HG02885 (cell line): ENCODE results near the gene PPDPF.

ENCODE experiments used
- ATAC-seq: cut with Tn5 transposase; IDR thresholded peaks from one replicate; pipeline ENCODE4 v1.9.1; 2021; ENCODE audit warnings: mild to moderate bottlenecking; ENCODE audit not compliant: unreplicated experiment, poor library complexity

Gene PPDPF

GRCh38 chr20:63536241-63536977 lies 15.8 kb downstream of the PPDPF start:
- no peak for ATAC-seq

GRCh38 chr20:63536997-63537524 lies 16.5 kb downstream of the PPDPF start, which contains the start of gene PTK6:
TSS of gene PTK6 (minus strand) at chr20:63537376. CDS start at chr20:63537314, 62 bp downstream.
- ATAC-seq = peak; percentile 6

DNA sequence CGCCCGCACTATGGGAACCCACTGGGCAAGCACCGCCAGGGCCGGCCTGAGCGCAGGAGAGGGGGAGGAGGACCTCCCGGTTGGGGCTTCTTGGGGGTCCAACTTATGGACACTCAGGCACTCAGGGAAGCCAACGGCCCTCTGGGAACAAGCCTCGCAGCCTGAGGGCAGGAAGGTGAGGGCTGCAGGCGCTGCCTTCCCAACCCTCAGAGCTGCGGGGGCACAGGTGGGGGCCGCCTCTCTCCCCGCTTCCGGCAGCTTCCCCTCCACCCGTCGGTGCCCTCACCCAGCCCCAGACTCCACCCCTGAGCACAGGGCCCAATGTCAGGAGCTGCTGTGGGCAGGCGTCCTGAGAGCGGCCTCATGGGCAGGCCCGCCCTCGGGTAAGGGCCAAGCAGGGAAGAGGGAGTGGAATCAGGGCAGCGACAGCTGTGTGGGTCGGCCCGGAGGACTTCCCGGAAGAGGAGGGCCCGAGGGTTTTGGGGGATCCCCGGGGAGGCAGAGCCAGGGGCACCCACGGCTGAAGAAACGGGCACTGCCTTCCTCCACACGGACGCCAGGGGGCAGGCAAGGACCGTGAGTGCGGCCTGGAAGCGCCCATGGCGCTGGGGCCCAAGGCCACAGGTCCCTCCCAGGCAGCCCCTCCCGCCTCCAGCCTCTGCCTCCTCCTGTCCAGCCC lies 17.1 kb downstream of the PPDPF start:
- ATAC-seq = peak; percentile 87

GRCh38 chr20:63538204-63539091 lies 17.9 kb downstream of the PPDPF start:
- ATAC-seq = no peak

DNA sequence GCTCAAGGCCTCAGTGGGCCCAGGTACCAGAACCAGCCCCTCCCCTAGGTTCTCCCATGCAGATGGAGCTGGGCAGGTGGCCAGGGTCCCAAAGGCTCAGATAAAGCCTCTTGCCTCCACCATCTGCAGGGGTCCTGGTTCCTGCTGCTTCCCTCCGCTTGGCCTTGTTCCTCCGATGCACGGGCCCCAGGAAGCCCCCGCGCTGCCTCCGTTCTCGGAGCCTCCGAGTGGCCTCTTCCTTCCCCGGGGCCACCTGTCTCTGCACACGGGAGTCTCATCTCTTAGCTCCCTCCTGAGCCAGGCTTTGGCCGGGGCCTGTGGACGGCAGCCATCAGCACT lies 18.5 kb downstream of the PPDPF start:
- no peak for ATAC-seq

DNA sequence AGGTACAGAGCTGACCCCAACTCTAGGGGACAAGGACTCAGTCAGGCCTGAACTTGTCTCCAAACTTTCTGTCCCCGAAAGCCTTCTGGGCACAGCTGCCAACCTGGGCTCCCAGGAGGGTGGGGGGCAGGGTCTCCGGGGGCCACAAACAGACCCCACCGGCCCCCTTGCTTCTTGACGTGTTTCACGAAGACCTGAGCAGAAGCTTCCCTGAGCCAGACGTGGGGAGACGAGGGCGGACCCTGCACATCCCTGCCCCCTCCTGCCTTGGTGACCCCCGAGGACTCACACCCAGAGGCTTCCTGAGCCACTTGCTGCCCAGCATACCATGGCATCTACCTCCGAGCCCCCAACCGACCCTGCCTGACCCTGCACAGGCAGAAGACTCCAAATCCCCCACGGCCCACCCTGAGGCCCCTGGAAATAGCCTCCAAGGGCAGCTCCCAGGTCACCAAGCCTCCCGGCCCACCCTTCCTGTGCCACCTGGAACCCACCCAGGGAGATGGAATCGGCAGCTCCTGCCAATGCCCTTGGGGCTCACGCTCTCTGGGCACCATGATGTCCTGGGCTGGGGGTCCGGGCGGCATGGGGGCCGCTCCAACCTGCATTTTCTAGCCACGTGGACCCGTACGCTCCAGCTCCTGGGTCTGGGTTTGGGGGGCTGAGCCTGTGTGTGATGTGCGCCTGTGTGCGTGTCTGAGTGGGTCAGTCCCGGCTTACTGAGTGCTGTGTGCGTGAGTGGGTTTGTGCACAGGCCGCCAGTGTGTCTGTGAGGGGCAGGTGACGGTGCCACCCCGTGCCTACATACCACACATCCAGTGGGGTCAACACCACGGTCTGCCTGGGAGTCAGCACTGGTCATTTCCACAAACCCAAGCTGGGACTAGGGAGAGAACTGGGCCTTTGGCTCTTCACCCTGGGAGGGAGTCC lies 19.1 kb downstream of the PPDPF start:
- ATAC-seq = no peak

- no peak for ATAC-seq
These were observed 20.0 kb downstream of the PPDPF start for GRCh38 chr20:63540417-63541186.

DNA sequence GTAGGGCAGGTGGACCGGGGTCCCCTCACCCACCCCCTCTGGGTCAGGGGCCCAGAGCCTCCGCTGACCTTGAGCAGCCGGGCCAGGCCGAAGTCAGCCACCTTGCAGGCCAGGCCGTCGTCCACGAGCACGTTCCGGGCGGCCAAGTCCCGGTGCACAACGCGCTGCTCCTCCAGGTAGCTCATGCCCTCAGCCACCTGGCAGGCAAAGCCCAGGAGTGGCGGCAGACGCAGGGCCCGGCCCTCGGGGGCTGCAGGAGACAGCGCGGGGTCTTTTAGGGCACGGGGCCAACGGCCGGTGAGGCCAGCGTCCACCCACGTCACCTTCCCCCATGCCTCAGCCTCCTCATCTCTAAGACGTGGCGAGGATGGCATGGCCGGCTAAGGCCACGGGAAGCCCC lies 20.8 kb downstream of the PPDPF start:
- no peak for ATAC-seq

- no peak for ATAC-seq
These were observed 21.5 kb downstream of the PPDPF start for GRCh38 chr20:63542031-63542559.

DNA sequence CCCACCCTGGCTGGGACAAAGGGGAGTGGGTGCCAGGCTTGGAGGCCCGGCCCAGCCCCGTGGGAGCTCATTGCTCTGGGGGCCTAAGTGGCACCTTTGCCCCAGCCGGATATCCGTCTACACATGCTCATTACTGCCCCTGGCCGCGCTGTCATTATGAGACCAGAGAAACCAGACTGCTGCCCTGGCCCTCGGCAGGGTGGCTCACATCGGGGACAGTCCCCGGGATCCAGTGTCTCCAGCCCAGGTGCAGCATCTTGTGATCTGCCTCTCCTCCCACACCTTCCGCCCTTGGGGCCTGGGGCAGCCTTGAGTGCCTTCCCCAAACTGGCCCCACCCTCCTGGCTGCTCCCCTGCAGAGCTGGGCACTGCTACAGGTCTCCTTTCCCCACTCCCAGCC lies 22.1 kb downstream of the PPDPF start:
- ATAC-seq = no peak

DNA sequence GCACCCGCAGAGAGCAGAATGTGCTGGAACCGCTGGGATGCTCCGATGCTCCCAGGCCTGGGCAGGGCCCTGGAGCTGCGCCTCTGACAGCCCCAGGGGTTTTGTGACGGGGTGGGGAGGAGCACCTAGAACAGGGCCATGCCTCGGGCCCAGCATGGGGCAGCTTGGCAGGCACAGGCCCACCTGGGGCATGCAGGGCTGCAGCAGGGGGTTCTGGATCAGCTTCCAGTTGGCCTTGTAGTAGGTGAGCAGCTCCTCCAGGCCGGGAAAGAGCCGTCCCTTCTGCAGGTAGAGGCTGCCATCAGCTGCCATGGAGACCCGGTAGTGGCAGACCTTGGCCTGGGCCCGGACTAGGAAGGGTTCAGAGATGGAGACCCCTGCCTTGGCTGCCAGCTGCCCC lies 22.6 kb downstream of the PPDPF start:
- ATAC-seq = no peak

GRCh38 chr20:63543733-63544132 lies 23.2 kb downstream of the PPDPF start:
- no peak for ATAC-seq

DNA sequence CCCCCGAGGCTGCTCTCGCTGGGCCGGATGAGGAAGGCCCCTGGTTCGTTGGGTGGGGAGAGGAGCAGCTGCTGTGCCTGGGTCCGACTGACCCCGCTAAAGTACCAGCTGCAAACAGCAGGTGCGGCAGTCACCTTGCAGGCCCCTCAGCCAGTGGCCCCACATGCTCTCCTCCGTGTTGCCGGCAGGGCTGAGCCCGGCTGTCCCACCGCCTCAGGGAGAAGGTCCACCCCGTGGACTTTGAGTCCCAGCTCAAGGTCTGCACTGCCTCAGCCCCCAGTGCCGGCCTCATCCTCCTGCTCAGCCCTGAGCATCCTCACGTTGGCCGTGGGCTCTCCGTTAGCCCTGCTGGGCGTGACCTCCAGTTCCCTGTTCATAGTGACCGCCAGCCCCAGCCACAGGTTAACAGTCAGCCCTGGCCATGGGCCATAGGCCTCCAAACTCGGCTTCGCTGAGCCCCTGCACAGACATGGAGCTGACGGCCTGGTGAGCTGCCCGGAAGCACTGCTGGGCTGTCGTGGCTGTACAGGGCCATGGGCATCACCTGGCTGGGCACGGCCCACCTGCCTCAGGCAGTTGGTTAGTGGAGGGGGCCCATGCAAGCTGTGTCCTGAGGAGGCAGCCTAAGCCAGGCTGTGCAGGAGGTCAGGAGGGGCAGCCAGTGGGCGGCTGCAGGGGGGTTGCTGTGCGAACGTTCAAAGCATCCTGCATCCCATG lies 23.8 kb downstream of the PPDPF start:
- ATAC-seq = no peak

DNA sequence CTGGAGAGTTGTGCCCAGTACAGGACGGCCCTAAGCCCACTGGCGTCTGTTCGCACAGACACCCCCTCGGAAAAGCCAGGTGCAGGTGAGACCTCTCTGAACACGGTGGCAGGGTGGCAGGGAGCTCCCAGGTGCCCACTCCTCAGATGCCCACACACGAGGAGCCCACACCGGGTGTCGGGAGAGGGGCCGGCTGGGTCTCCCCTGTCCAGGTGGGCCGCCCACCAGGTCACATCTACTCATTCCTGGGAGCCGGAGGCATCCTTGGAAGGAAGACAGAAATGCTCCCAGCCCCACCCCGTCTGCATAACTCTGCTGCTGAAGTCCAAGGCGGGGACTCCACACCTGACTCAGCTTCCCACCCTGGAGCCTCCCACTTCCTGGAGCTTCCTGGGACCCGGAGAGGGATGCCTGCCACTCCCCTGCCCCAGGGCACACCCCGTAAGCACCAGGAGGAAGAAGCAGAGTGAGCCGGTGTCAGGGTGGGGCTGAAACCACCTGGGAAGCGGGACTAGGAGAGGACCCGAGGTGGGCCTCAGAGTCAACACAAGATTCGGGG lies 24.5 kb downstream of the PPDPF start:
- ATAC-seq = no peak

GRCh38 chr20:63545814-63546213 lies 25.2 kb downstream of the PPDPF start:
- ATAC-seq = no peak

DNA sequence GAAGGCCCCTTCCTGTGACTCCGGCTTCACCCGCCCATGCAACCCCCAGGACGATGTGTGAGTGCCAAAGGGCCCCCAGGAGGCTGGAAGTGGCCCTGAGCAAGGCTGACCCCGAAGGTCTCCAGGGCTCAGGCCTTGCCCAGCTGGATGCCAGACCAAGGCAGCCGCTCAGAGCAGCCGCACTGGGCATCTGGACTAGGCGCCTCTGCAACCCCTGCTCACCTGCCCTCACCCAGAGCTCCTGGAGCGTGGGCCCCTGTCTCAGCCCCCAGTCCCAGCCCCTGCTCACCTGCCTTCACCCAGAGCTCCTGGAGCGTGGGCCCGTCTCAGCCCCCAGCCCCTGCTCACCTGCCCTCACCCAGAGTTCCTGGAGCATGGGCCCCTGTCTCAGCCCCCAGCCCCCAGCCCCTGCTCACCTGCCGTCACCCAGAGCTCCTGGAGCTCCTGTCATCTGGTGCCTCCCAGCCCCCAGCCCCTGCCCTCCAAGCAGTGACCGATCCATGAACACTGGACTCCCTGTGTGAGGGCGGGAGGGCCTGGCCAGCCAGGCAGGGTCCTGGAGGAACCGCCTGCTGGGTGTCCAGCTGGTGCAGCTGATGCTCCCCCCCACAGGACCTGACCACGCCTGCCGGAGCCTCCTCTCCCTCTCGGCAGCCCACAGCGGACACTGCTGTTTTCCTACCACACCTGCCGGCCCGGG lies 25.8 kb downstream of the PPDPF start:
- no peak for ATAC-seq
